GM19351 (cell line): ENCODE measurements around the gene CCDC12.

Experiments
- ATAC-seq: cut with Tn5 transposase; IDR thresholded peaks from one replicate; pipeline ENCODE4 v1.9.1; 2021; ENCODE audit warnings: mild to moderate bottlenecking, moderate library complexity; ENCODE audit not compliant: unreplicated experiment

Gene CCDC12

GRCh38 chr3:46910166-46910760 is 66.3 kb downstream of the CCDC12 start:
- no peak for ATAC-seq

GRCh38 chr3:46909535-46910161 is 66.9 kb downstream of the CCDC12 start:
- ATAC-seq, result peak; percentile 68

GRCh38 chr3:46908986-46909534 is 67.5 kb downstream of the CCDC12 start:
- ATAC-seq, result no peak

GRCh38 chr3:46908294-46908985 is 68.1 kb downstream of the CCDC12 start:
- ATAC-seq, result no peak

- ATAC-seq, result no peak
These were observed 68.6 kb downstream of the CCDC12 start for GRCh38 chr3:46907960-46908293.

DNA sequence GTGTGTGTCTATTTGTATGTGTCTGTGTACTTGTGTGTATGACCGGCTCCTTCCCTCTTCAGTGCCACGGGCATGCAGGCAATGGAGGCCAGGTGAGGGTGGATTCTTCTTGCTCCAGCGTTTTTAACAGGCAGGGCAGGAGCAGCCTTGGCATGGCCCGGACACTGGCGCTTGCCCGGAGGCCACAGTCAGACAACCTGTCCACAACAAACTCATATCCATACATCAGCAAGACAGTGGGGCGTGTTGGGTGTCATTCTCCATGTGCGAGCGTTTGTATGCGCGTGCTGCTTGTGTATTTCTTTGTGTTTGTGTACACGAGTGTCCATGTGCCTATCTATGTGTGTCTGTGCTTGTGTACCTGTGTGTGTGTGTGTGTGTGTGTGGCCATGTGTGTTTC is 69.3 kb downstream of the CCDC12 start:
- ATAC-seq, result no peak

DNA sequence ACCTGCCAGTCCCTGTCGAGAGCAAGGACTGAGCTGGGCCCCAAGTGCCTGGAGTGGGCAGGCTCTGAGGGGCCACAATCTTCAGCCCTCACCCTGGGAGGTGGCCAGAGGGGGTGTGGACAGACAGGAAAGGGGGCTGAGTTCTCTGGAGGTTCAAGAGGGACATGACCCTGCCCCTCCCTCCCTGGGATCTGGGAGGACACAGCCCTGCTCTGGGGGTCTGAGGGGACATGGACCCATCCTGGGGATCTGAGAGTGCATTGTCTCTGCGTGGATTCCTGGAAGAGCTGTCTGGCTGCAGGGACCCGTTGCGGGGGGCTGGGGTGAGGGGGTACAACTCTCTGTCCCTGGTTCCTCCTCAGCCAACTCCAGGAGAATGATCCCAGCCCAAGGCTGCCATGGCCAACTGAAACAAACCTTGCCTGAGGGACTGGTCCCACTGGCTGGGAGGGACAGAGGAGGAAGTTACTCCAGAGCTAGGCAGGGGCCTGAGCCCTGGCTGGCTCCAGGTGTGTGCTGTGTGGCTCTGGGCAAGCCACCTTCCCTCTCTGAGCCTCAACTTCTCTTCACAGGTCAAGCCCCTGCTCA is 70.0 kb downstream of the CCDC12 start:
- no peak for ATAC-seq

DNA sequence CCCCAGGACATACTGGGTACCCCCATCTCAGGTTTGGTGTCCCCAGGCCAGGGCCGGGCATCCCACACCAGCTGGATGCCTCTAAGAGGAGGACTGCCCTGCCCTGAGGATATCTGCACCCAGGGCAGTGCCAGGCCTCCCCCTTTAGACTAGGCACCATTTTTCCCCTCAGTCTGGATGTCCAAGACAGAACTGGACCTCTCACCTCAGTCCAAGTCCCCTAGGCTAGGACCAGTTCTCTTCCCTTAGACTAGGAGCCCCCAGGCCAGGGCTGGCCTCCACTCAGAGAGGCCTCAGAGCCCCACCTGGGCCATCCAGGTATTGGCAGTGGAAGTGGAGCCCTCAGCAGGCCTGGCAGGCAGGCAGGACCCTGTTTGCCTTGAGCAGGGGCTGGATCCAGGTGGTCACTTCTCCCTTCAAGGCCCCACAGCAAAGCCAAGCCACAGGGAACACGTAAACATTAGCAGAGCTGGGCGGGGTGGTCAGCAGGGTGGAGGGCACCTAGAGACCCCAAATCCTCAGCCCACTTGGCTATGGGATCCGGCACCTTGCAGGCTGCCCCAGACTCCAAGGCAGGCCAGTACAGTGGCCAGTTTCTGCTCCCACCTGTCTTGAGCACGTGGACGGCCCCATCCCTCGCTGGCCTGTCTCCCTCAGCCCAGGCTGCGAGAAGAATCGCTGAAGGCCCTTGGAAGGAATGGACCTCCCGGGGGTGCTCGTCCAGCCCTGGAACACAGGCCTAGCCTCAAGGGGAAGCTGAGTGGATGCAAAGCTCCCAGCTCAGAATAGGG is 70.7 kb downstream of the CCDC12 start:
- no peak for ATAC-seq

DNA sequence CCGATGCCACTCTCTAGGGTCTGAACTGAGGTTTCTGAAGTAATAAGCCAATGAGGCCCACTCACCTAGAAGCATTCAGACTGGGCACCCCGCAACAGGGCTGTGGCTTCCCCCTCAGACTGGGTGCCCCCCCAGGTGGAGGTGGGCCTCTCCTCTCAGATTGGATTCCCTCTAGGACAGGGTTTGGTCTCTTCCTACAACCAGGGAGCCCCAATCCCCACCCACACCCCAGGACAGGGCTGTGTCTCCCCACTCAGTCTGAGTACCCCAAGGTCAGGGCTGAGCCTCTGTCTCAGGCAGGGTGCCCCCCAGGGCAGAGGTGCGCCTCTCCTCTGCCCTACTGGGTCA is 71.4 kb downstream of the CCDC12 start:
- no peak for ATAC-seq

DNA sequence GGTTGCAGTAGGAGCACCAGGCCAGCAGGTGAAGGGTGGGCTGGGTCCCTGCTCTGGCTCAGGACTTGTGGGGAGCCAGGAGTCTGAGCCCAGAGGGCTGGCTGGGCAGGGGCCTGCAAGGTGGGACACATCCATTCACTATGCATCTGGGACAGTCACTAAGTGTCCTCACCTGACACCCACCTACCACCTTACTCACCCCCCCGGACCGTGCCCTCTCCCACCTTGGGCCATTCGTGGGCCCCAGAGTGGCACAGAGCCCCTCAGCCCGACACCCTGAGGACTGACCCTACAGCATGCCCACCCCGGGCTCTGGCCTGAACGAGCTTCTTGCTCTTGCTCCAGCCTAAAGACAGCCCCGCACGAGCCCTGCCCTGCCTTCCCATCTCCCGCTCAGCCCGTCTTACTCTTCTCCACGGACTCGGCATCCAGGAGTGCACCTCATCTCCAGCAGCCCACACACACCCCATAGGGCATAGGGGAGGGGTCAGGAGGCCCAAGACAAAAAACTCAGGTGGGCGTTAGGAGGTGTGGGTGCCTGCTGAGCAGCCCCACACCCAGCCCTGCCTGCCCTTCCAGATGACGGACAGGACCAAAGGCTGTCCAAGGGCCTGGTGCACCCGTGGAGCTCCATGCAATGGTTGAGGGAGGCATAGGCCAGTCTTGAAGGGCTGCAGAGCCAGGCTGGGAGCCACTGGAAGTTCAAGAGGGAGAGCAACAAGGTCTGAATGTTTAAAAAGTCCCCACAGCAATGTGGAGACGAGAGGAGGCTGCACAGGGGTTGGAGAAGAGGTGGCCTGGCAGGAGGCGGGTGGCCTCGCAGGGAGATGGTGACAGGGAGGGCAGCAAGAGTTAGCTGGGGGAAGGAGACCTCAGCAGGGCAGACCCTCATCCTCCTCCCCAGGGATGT is 72.0 kb downstream of the CCDC12 start:
- ATAC-seq, result no peak

DNA sequence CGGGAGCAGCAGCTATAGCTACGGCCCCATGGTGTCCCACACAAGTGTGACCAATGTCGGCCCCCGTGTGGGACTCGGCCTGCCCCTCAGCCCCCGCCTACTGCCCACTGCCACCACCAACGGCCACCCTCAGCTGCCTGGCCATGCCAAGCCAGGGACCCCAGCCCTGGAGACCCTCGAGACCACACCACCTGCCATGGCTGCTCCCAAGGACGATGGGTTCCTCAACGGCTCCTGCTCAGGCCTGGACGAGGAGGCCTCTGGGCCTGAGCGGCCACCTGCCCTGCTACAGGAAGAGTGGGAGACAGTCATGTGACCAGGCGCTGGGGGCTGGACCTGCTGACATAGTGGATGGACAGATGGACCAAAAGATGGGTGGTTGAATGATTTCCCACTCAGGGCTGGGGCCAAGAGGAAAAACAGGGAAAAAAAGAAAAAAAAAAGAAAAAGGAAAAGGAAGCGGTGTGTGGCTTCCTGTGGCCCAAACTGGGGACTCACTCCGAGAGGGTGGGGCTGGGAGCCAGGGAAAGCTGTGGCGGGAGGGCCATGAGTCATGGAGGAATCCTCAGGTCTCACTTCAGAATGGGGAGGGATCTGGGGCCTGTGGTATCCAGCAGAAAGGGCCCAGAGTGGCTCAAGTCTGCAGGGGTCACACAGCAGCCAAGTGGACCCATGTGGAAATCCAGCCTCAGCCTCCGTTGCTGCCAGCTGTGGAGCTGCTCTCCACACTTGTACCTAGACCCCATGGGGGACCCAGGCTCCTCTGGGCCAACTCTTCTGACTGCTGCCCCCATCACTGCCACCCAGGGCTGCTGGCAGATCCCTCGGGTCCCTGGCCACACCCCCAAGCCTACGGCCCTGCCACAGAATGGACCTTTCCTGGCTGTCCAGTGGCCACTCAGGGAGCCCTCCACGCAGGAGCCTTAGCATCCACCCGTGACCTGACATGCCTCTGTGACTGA is 72.9 kb downstream of the CCDC12 start:
- ATAC-seq, result no peak

GRCh38 chr3:46902188-46902631 is 74.3 kb downstream of the CCDC12 start:
- no peak for ATAC-seq

GRCh38 chr3:46901591-46902187 is 74.9 kb downstream of the CCDC12 start:
- no peak for ATAC-seq

GRCh38 chr3:46901061-46901460 is 75.5 kb downstream of the CCDC12 start:
- ATAC-seq, result no peak

- ATAC-seq, result no peak
These were observed 76.2 kb downstream of the CCDC12 start for GRCh38 chr3:46900356-46900755.

- ATAC-seq, result no peak
These were observed 76.6 kb downstream of the CCDC12 start for GRCh38 chr3:46900007-46900292.

GRCh38 chr3:46899151-46900006 is 77.2 kb downstream of the CCDC12 start:
- no peak for ATAC-seq
